Tibial nerve (tissue), 4 donors: ENCODE measurements around the gene GPR158.

Experiments used
- CTCF ChIP-seq, 5 experiments: fragments of 200-600 bp in 3 of 5; fragments of 450-650 bp in 2 of 5; sonication (generic) in 3 of 5; IDR thresholded peaks; one replicate each; pipeline ENCODE4 v1.5.1; 2016 to 2019; ENCODE audit warnings: antibody characterized with exemption in 5 of 5, mild to moderate bottlenecking in 3 of 5, moderate library complexity in 2 of 5
- EP300 ChIP-seq, 2 donors: sonication (generic); formaldehyde crosslinking; IDR thresholded peaks; one replicate each; pipeline ENCODE4 v1.6.1; 2017; ENCODE audit warnings: antibody characterized with exemption in 2 of 2, mild to moderate bottlenecking in 1 of 2
- POLR2A ChIP-seq, 2 donors: fragments of 450-650 bp; IDR thresholded peaks; one replicate each; pipeline ENCODE4 v1.6.1; 2017; ENCODE audit warnings: antibody characterized with exemption in 2 of 2, mild to moderate bottlenecking in 2 of 2, moderate library complexity in 2 of 2

- TF ChIP-seq CTCF (IDR thresholded peaks at IDR 0.05), result no peak
- TF ChIP-seq EP300 (IDR thresholded peaks at IDR 0.05), result no peak
- TF ChIP-seq POLR2A (IDR thresholded peaks at IDR 0.05), result no peak
Measured at GRCh38 chr10:25294032-25294926, 119.5 kb downstream of the GPR158 start.
